ENCODE data around the gene SPSB2.
"Not testable (repeated sequence)": the region's sequence is repeated elsewhere in the genome, so short reads cannot be mapped to it uniquely, and the experiment has no call there.

The SPSB2 gene

GRCh38 chr12:6899837-6900519 lies 26.9 kb upstream of the SPSB2 start:
- DNase-seq: peak; percentile 76 to 84

GRCh38 chr12:6899427-6899826 lies 26.3 kb upstream of the SPSB2 start:
- peak; percentile 44 for DNase-seq

GRCh38 chr12:6896846-6897435 lies 23.8 kb upstream of the SPSB2 start:
- DNase-seq: no peak

GRCh38 chr12:6894321-6894720 lies 21.2 kb upstream of the SPSB2 start:
- DNase-seq: peak; percentile 30 to 48

- DNase-seq: not testable (repeated sequence)
Observed at GRCh38 chr12:6892683-6893082, 19.6 kb upstream of the SPSB2 start.

GRCh38 chr12:6891646-6892001 lies 18.5 kb upstream of the SPSB2 start:
- DNase-seq: no peak

GRCh38 chr12:6890789-6891645 lies 17.9 kb upstream of the SPSB2 start:
- peak; percentile 95 to 99 for DNase-seq

- DNase-seq: not testable (repeated sequence)
Observed at GRCh38 chr12:6889775-6890573, 16.9 kb upstream of the SPSB2 start.

GRCh38 chr12:6888794-6889193 lies 15.7 kb upstream of the SPSB2 start:
- not testable (repeated sequence) for DNase-seq

GRCh38 chr12:6888360-6888759 lies 15.3 kb upstream of the SPSB2 start:
- no peak for DNase-seq

- DNase-seq: peak; percentile 56 to 64
Observed at GRCh38 chr12:6887460-6887859, 14.4 kb upstream of the SPSB2 start.

GRCh38 chr12:6886206-6886999 lies 13.3 kb upstream of the SPSB2 start:
- DNase-seq: not testable (repeated sequence)

GRCh38 chr12:6884539-6884938 lies 11.4 kb upstream of the SPSB2 start:
- no peak for DNase-seq

GRCh38 chr12:6883683-6884082 lies 10.6 kb upstream of the SPSB2 start:
- no peak for DNase-seq

- no peak for DNase-seq
Observed at GRCh38 chr12:6883252-6883651, 10.1 kb upstream of the SPSB2 start.

GRCh38 chr12:6879824-6880223 lies 6.7 kb upstream of the SPSB2 start:
- DNase-seq: not testable (repeated sequence)

GRCh38 chr12:6874015-6874368 lies 889 bp upstream of the SPSB2 start:
- DNase-seq: not testable (repeated sequence)

- peak; percentile 55 to 84 for DNase-seq
Observed at GRCh38 chr12:6872073-6873048, 742 bp downstream of the SPSB2 start.

- no peak for DNase-seq
Observed at GRCh38 chr12:6871052-6871957, 1.8 kb downstream of the SPSB2 start.

- not testable (repeated sequence) for DNase-seq
Observed at GRCh38 chr12:6870304-6870703, 2.8 kb downstream of the SPSB2 start.

Measured in inflammatory macrophage treated with lipopolysaccharide for 1 hour (primary cell).